ENCODE data around the gene RNF19B.

GRCh38 chr1:32978854-32979253 is 14.2 kb upstream of the RNF19B start:
- TF ChIP-seq NFIC (IDR thresholded peaks at IDR 0.05) (no peak), CEBPB (IDR thresholded peaks at IDR 0.05) (no peak)
